Measurements from ENCODE around the gene TCF7L1. TPM values are rescaled to one million over a fixed set of nuclear protein-coding genes. Genes with fewer than 3 reads are reported as not detected.

Gene TCF7L1
- total RNA-seq, 4 donors from 2014 or later, result 2.1 to 14.0 (median 3.9) TPM

DNA sequence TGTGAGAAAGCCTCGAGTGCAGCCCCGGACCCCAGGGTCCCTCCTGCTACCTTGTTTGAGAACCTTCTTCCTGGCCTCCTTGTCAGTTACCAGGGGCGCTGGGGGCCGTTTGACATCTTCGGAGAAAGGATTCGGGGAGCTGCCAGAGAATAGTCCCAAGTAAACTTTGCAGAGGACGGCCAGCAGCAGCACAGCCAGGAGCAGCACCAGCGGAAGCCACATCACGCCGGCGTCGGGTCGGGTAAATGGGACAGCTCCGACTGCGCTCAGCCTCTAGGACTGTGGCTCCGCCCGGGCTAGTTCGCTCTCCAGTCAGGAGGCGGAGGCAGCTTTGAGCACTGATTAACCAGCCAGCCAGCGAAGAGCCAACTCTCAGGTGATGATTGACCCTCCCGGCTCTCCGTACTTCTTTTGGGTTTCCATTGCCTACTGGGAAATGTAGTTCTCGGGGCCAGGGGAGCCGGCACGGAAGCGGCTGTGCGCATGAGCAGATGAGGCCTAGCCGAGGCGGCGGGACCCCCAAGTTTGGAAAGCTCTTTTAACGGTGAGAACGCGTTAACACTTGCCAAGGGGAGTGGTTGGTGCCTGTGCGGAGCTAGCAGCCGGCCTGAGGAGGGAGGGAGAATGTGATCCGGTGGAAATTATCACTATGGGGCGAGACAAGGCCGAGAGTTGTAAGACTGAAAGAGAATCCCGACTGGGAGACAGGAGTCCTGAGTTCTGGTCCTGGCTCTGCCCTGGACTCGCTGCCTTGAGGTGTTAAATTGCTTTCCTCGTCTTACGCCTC is 221.3 kb downstream of the TCF7L1 start, which contains the start of the genes ELMOD3 and RETSAT:
TSS of gene ELMOD3 (plus strand) at position 484 of the 787 bp plus-strand sequence. CDS start 2,430 bp downstream, outside the sequence.
TSS of gene RETSAT (minus strand) at position 243 of the 787 bp plus-strand sequence. CDS start at position 222, 21 bp downstream.
- DNase-seq (ENCODE audit: low spot score) (peak; percentile 93), ATAC-seq (ENCODE audit: low FRiP score) (peak; percentile 96)
- TF ChIP-seq, protein P1, sequence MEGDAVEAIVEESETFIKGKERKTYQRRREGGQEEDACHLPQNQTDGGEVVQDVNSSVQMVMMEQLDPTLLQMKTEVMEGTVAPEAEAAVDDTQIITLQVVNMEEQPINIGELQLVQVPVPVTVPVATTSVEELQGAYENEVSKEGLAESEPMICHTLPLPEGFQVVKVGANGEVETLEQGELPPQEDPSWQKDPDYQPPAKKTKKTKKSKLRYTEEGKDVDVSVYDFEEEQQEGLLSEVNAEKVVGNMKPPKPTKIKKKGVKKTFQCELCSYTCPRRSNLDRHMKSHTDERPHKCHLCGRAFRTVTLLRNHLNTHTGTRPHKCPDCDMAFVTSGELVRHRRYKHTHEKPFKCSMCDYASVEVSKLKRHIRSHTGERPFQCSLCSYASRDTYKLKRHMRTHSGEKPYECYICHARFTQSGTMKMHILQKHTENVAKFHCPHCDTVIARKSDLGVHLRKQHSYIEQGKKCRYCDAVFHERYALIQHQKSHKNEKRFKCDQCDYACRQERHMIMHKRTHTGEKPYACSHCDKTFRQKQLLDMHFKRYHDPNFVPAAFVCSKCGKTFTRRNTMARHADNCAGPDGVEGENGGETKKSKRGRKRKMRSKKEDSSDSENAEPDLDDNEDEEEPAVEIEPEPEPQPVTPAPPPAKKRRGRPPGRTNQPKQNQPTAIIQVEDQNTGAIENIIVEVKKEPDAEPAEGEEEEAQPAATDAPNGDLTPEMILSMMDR (IDR thresholded peaks at IDR 0.05), result no peak

- TF ChIP-seq, protein P1 (IDR thresholded peaks at IDR 0.05), result no peak
- ATAC-seq (ENCODE audit: low FRiP score), result no peak
- no peak for DNase-seq (ENCODE audit: low spot score)
These were observed 221.8 kb downstream of the TCF7L1 start for GRCh38 chr2:85355073-85355410.

DNA sequence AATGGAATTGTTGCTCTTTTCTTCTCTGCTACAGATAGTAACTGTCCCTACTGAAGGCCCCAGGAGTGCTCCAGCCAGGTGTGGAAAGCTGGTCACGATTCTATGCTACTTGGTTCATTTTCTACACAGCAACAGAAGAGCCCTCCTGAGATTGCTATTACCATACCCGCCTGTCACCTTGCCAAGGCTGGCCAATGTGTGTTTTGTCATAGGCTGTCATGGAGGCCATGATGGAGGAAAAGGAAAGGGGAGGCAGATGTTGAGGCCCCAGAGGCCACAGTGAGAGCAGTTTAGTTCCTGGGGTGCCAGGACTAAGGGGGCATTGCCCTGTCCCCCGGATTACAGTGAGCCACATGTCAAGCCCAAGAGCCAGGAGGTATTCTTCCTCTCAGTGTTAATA is 222.3 kb downstream of the TCF7L1 start:
- TF ChIP-seq, protein P1 (IDR thresholded peaks at IDR 0.05), result no peak
- no peak for DNase-seq (ENCODE audit: low spot score)

DNA sequence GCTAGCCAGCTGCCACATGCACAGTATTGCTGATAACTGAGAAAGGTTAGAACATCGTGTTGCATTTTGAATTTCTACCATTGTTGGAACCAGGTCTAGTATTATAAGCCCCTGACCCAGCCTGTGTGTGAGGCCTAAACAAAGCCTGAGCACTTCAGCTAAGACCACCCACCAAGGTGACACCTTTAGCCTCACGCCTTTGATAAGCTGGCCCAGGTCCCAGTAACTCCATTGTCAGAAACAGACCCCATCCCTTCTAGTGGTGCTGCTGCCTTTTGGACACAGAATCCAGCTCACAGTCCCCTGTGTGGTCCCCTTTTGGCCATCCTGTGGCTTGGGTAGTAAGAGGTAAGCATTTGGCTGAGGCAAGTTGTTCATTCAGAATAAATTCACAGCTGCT is 223.0 kb downstream of the TCF7L1 start:
- ATAC-seq (ENCODE audit: low FRiP score), result no peak
- no peak for DNase-seq (ENCODE audit: low spot score)
- TF ChIP-seq, protein P1 (IDR thresholded peaks at IDR 0.05), result no peak

More for the DNA sequence above, 222.3 kb downstream of the TCF7L1 start:
- no peak for ATAC-seq (ENCODE audit: low FRiP score)

DNA sequence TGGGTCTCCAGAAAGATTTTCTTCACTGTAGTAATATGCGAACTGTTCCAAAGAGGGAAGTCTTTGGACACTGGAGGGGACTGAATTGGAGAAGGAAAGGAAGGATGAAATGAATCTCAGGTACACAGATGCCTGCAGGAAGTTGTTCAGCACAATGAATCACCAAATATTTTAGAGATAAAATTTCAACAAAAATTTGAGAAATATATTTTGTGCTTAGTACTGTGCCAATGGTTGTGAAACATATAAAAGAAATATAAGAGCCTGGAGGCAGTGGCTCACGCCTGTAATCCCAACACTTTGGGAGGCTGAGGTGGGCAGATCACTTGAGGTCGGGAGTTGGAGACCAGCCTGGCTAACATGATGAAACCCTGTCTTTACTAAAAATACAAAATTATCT is 224.5 kb downstream of the TCF7L1 start:
- TF ChIP-seq, protein P1 (IDR thresholded peaks at IDR 0.05), result no peak
- DNase-seq (ENCODE audit: low spot score), result no peak
- peak; percentile 9 for ATAC-seq (ENCODE audit: low FRiP score)

Small RNA genes lying within 50 kb of the gene (small RNA-seq; reads per million reads assigned to genes)
- not detected for gene AC093162.1
- not detected for gene RF00019
- gene RNU6-674P, result not detected

Other genes starting within 250 kb of the TCF7L1 start
- gene TMSB10, start 227.7 kb upstream of the TCF7L1 start, total RNA-seq, result 1,000 to 10,000 TPM; 2,816 to 4,346 (median 4,048) TPM
- gene KCMF1, start 162.2 kb upstream of the TCF7L1 start, total RNA-seq, result 10 to 100 TPM; 52.0 to 75.2 (median 63.5) TPM
- 100 to 1,000 TPM; 112 to 151 (median 128) TPM for gene TGOLN2, start 194.6 kb downstream of the TCF7L1 start, total RNA-seq
- 100 to 1,000 TPM; 153 to 436 (median 303) TPM for gene RETSAT, start 221.1 kb downstream of the TCF7L1 start, total RNA-seq
- 10 to 100 TPM; 42.2 to 83.8 (median 67.9) TPM for gene ELMOD3, start 221.4 kb downstream of the TCF7L1 start, total RNA-seq